Stimulated activated naive CD8-positive, alpha-beta T cell treated with anti-CD3 and anti-CD28 coated beads, Interleukin-15, amount 100 ng/mL, for 72 hours (primary cell): ENCODE results near the gene EAPP.

Source experiments
- ATAC-seq: fragments of 150-1000 bp; cut with Tn5 transposase; 2 replicates; pipeline ENCODE4 v1.10.0; 2021; ENCODE audit warnings: mild to moderate bottlenecking, moderate library complexity
- DNase-seq, 2 donors: peaks; one replicate each; pipeline ENCODE4 v3.0.0; 2021 to 2022
- H3K27ac Mint-ChIP-seq, 2 donors: one replicate each; pipeline ENCODE4 v1.8.0; 2022; ENCODE audit warnings: mild to moderate bottlenecking in 2 of 2, mixed read lengths in 2 of 2, moderate library complexity in 2 of 2
- H3K27me3 Mint-ChIP-seq: one replicate; pipeline ENCODE4 v1.8.0; 2022; ENCODE audit warnings: mixed read lengths
- H3K4me1 Mint-ChIP-seq: one replicate; pipeline ENCODE4 v1.8.0; 2022; ENCODE audit warnings: mild to moderate bottlenecking, mixed read lengths
- H3K4me3 Mint-ChIP-seq, 2 donors: one replicate each; pipeline ENCODE4 v1.8.0; 2022; ENCODE audit warnings: mild to moderate bottlenecking in 2 of 2, mixed read lengths in 2 of 2, moderate library complexity in 1 of 2
- H3K9me3 Mint-ChIP-seq, 2 donors: one replicate each; pipeline ENCODE4 v1.8.0; 2022; ENCODE audit warnings: mixed read lengths in 2 of 2

The EAPP gene

GRCh38 chr14:34474187-34474679 is 65.3 kb downstream of the EAPP start:
- ATAC-seq (no peak), DNase-seq (no peak)
- Mint-ChIP-seq H3K27me3 (no peaks in the 10 kb centered on the region), H3K9me3 (no peaks in the 10 kb centered on the region), H3K4me3 (no peak overlapping the region), H3K27ac (no peak overlapping the region), H3K4me1 (no peaks in the 10 kb centered on the region)

GRCh38 chr14:34472706-34473279 is 66.7 kb downstream of the EAPP start:
- no peaks in the 10 kb centered on the region for H3K9me3 Mint-ChIP-seq
- no peak overlapping the region for H3K4me3 Mint-ChIP-seq
- H3K27me3 Mint-ChIP-seq: no peaks in the 10 kb centered on the region
- no peaks in the 10 kb centered on the region for H3K4me1 Mint-ChIP-seq
- ATAC-seq: no peak
- H3K27ac Mint-ChIP-seq: no peak overlapping the region
- no peak for DNase-seq

- Mint-ChIP-seq H3K27me3 (no peaks in the 10 kb centered on the region), H3K4me3 (no peak overlapping the region), H3K9me3 (no peaks in the 10 kb centered on the region), H3K4me1 (no peaks in the 10 kb centered on the region), H3K27ac (peak overlapping the region in 1 of 2 donors; percentile 77)
- no peak for DNase-seq
- no peak for ATAC-seq
Observed at GRCh38 chr14:34470319-34470718, 69.2 kb downstream of the EAPP start.

- Mint-ChIP-seq H3K27me3 (no peaks in the 10 kb centered on the region), H3K9me3 (no peaks in the 10 kb centered on the region), H3K4me3 (no peak overlapping the region), H3K4me1 (no peaks in the 10 kb centered on the region), H3K27ac (no peak overlapping the region)
- DNase-seq: no peak
- ATAC-seq: no peak
Observed at GRCh38 chr14:34466691-34467090, 72.8 kb downstream of the EAPP start.
